ENCODE results near the gene MTHFD1.

DNA sequence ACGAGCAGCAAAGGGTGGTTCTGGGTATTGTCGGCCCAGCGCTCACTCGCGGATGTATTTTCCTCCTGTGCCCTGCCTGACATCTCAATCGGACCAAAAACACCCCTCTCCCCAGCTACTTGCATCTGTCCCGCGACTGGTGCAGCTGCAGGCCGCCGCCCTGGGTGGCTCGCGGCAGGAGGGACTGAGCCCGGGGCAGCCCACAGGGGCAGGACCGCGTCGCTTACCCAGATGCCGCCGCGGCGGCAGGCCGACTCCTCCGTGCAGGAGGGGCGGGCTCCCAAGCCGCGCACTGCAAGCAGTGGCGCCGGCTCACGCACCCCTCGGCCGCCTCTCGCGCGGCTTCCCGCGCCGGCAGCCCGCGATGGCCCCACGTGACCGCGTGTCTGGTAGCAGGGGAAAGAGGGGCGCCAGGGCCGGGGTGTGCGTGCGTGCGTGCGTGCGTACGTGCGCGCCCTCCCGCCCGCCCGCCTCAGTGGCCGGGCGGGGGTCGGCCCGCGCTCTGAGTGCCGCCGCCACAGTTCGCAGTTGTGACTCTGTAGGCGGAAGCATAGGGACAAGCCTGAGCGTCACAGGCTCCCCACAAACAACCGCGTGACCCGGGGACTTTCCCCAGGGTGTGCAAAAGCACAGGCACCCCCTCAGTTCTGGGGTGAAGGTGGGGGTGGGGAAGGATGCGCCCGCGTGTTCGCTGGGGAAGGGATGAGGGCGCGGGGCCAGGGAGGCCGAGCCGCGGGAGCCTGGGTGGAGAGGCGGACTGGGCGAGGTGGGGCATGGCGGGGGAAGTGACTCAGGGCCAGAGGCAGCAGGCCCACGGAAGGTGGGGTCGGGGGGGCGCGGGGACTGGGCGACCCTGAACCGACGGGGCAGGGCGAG lies 115.5 kb downstream of the MTHFD1 start, which contains the start of gene ZBTB25:
- TF ChIP-seq CTCF (IDR thresholded peaks at IDR 0.05 in 8 of 11, conservative IDR thresholded peaks at IDR 0.05 in 3 of 11) (no peak), POLR2A (IDR thresholded peaks at IDR 0.05) (peak; percentile 50 to 84 (median 53)), POLR2AphosphoS5 (IDR thresholded peaks at IDR 0.05) (peak; percentile 91 to 95 (median 92))

All from spleen (tissue), 7 donors.